H9 (cell line): ENCODE measurements around the gene EIF2B5. TPM values are rescaled to one million over a fixed set of nuclear protein-coding genes. Genes with fewer than 3 reads are reported as not detected.

Experiments
- DNase-seq: peaks from one replicate; pipeline ENCODE4 v3.0.0-alpha.2; 2017
- H2AFZ ChIP-seq: one replicate; pipeline ENCODE4 v1.6.1; 2013; ENCODE audit warnings: mild to moderate bottlenecking, low read length, control low read depth, moderate library complexity
- H2AK5ac ChIP-seq: 2 replicates; pipeline ENCODE4 v1.6.1; 2013; ENCODE audit warnings: low read length, control low read depth, mixed read lengths; ENCODE audit not compliant: insufficient read length
- H2BK120ac ChIP-seq: one replicate; pipeline ENCODE4 v1.6.1; 2013; ENCODE audit warnings: low read depth, mild to moderate bottlenecking, low read length, control low read depth, inconsistent platforms; ENCODE audit not compliant: poor library complexity, severe bottlenecking
- H2BK12ac ChIP-seq: 2 replicates; pipeline ENCODE4 v1.6.1; 2013; ENCODE audit warnings: low read length, control low read depth, mixed read lengths, low read depth; ENCODE audit not compliant: insufficient read length
- H2BK15ac ChIP-seq: 2 replicates; pipeline ENCODE4 v1.6.1; 2013; ENCODE audit warnings: low read depth, low read length, control low read depth
- H2BK20ac ChIP-seq: one replicate; pipeline ENCODE4 v1.6.1; 2013; ENCODE audit warnings: low read depth, mild to moderate bottlenecking, low read length, control low read depth, inconsistent platforms; ENCODE audit not compliant: poor library complexity, severe bottlenecking
- H2BK5ac ChIP-seq: 2 replicates; pipeline ENCODE4 v1.6.1; 2013; ENCODE audit warnings: low read length, control low read depth, mixed read lengths; ENCODE audit not compliant: insufficient read length
- H3K14ac ChIP-seq: 2 replicates; pipeline ENCODE4 v1.6.1; 2013; ENCODE audit warnings: low read length, control low read depth; ENCODE audit not compliant: insufficient read depth
- H3K18ac ChIP-seq: 2 replicates; pipeline ENCODE4 v1.6.1; 2013; ENCODE audit warnings: low read depth, mild to moderate bottlenecking, mixed read lengths, low read length, control low read depth; ENCODE audit not compliant: insufficient read length
- H3K23ac ChIP-seq: 2 replicates; pipeline ENCODE4 v1.6.1; 2013; ENCODE audit warnings: low read length, control low read depth, mixed read lengths, low read depth; ENCODE audit not compliant: insufficient read length
- H3K23me2 ChIP-seq: 2 replicates; pipeline ENCODE4 v1.6.1; 2013; ENCODE audit warnings: low read depth, mild to moderate bottlenecking, mixed read lengths, low read length, control low read depth; ENCODE audit not compliant: insufficient read length, poor library complexity, severe bottlenecking
- H3K27ac ChIP-seq: 2 replicates; pipeline ENCODE4 v1.5.1; 2013; ENCODE audit warnings: low read length, control low read depth, mixed read lengths, low read depth; ENCODE audit not compliant: insufficient read length
- H3K27me3 ChIP-seq: 2 replicates; pipeline ENCODE4 v1.6.1; 2013; ENCODE audit warnings: low read length, control low read depth, inconsistent platforms; ENCODE audit not compliant: insufficient read depth
- H3K4ac ChIP-seq: 2 replicates; pipeline ENCODE4 v1.6.1; 2013; ENCODE audit warnings: low read depth, mild to moderate bottlenecking, control low read depth, inconsistent platforms, low read length, moderate library complexity
- H3K4me1 ChIP-seq: 2 replicates; pipeline ENCODE4 v1.6.1; 2013; ENCODE audit warnings: low read length, control low read depth, inconsistent platforms; ENCODE audit not compliant: insufficient read depth
- H3K4me2 ChIP-seq: 2 replicates; pipeline ENCODE4 v1.6.1; 2013; ENCODE audit warnings: low read length, control low read depth, mixed read lengths; ENCODE audit not compliant: insufficient read length, insufficient read depth
- H3K56ac ChIP-seq: 2 replicates; pipeline ENCODE4 v1.6.1; 2013; ENCODE audit warnings: low read depth, mild to moderate bottlenecking, mixed read lengths, low read length, control low read depth; ENCODE audit not compliant: insufficient read length
- H3K79me1 ChIP-seq: 2 replicates; pipeline ENCODE4 v1.6.1; 2013; ENCODE audit warnings: low read depth, mild to moderate bottlenecking, moderate library complexity, low read length, control low read depth, inconsistent platforms; ENCODE audit not compliant: insufficient read depth, poor library complexity, severe bottlenecking
- H3K79me2 ChIP-seq: 2 replicates; pipeline ENCODE4 v1.6.1; 2013; ENCODE audit warnings: low read length, control low read depth, inconsistent platforms; ENCODE audit not compliant: insufficient read depth
- H3K9ac ChIP-seq: 2 replicates; pipeline ENCODE4 v1.6.1; 2013; ENCODE audit warnings: low read length, control low read depth, mixed read lengths; ENCODE audit not compliant: insufficient read length; ENCODE audit errors: extremely low read depth
- H3K9me3 ChIP-seq: one replicate; pipeline ENCODE4 v1.6.1; 2013; ENCODE audit warnings: low read depth, low read length, inconsistent platforms; ENCODE audit not compliant: control insufficient read depth
- H3T11ph ChIP-seq: one replicate; pipeline ENCODE4 v1.6.1; 2013; ENCODE audit warnings: mild to moderate bottlenecking, low read length, control low read depth, inconsistent platforms
- H4K20me1 ChIP-seq: one replicate; pipeline ENCODE4 v1.6.1; 2013; ENCODE audit not compliant: control insufficient read depth, insufficient read length, insufficient read depth
- H4K5ac ChIP-seq: 2 replicates; pipeline ENCODE4 v1.6.1; 2013; ENCODE audit warnings: low read depth, mild to moderate bottlenecking, mixed read lengths, low read length, control low read depth; ENCODE audit not compliant: insufficient read length
- H4K8ac ChIP-seq: replicated peaks from 2 replicates; pipeline ENCODE4 v1.6.1; 2013; ENCODE audit warnings: low read length, control low read depth, mixed read lengths, low read depth; ENCODE audit not compliant: insufficient read length
- H4K91ac ChIP-seq: 2 replicates; pipeline ENCODE4 v1.6.1; 2013; ENCODE audit warnings: low read depth, mild to moderate bottlenecking, moderate library complexity, mixed read lengths, low read length, control low read depth; ENCODE audit not compliant: insufficient read length
- H3K27ac Mint-ChIP-seq, 3 experiments: 2 replicates in 2 of 3; 3 replicates in 1 of 3; pipeline ENCODE4 v1.8.0; 2020 to 2021; ENCODE audit warnings: mixed read lengths in 3 of 3, mild to moderate bottlenecking in 1 of 3, moderate library complexity in 1 of 3
- H3K27me3 Mint-ChIP-seq: 2 replicates; pipeline ENCODE4 v1.8.0; 2021; ENCODE audit warnings: low read depth, mild to moderate bottlenecking, moderate library complexity, mixed read lengths
- H3K36me3 Mint-ChIP-seq, 3 experiments: 2 replicates in 2 of 3; 3 replicates in 1 of 3; pipeline ENCODE4 v1.8.0; 2020 to 2021; ENCODE audit warnings: low read depth in 3 of 3, mixed read lengths in 3 of 3; ENCODE audit not compliant: insufficient read depth in 1 of 3
- H3K4me1 Mint-ChIP-seq, 2 experiments: 2 replicates each; pipeline ENCODE4 v1.8.0; 2020; ENCODE audit warnings: mixed read lengths in 2 of 2
- H3K4me3 Mint-ChIP-seq, 2 experiments: 2 replicates in 1 of 2; 3 replicates in 1 of 2; pipeline ENCODE4 v1.8.0; 2020 to 2021; ENCODE audit warnings: mild to moderate bottlenecking in 2 of 2, mixed read lengths in 2 of 2, moderate library complexity in 1 of 2
- H3K9me3 Mint-ChIP-seq, 2 experiments: 2 replicates in 1 of 2; 3 replicates in 1 of 2; pipeline ENCODE4 v1.8.0; 2020; ENCODE audit warnings: mild to moderate bottlenecking in 2 of 2, mixed read lengths in 2 of 2, moderate library complexity in 1 of 2
- WGBS: extraction: QIAGEN DNeasy Blood & Tissue Kit; methylation state at CpG from one replicate; pipeline ENCODE4 v1.1.7; 2013; ENCODE audit warnings: missing lambda C conversion rate, low lambda C conversion rate, mixed read lengths; ENCODE audit not compliant: insufficient read length; ENCODE audit errors: extremely low coverage; 5-methylcytosine and 5-hydroxymethylcytosine counted together
- total RNA-seq: library from RNA; stranded (reverse); gene quantifications from 2 replicates; pipeline ENCODE4 v1.2.1, GENCODE V29; 2021
- TF ChIP-seq, protein P1 (sequence below): fragments of 200-600 bp; sonication (generic); conservative IDR thresholded peaks from 3 replicates; pipeline ENCODE4 v1.8.0; 2021; ENCODE audit warnings: antibody characterized with exemption, mild to moderate bottlenecking

EIF2B5 gene
- total RNA-seq, 1 experiment from 2014 or later: 42.0 TPM

DNA sequence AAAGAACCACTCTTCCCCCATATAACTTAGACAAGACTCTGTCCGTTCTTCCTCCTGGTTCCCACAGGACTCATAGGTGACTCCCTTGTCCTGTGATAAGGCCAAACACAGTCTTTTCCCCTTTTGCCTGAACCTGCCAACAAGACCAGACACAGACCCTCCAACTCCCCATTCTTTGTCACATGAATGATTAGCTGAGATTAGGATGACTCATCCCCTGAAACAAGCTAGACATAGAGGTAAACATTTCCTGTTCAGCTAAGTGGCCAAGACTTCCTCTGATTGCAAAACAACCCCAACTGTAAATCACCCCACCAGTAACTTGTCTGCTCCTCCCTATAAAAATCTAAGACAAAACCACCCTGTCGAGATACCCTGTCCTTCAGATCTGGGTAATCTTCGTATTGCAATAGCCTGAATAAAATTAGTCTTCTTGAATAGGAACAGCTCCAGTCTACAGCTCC, 49.7 kb upstream of the EIF2B5 start:
- Histone ChIP-seq H4K5ac (no peak overlapping the region), H3K23ac (no peak overlapping the region), H3K79me1 (no peaks in the 10 kb centered on the region), H3K18ac (no peak overlapping the region), H2AK5ac (no peak overlapping the region), H2BK20ac (no peak overlapping the region), H3K9me3 (no peaks in the 10 kb centered on the region), H3K14ac (no peak overlapping the region), H2BK120ac (no peak overlapping the region), H2AFZ (no peak overlapping the region), H2BK15ac (no peak overlapping the region), H3K4me1 (peaks cover 4% of the 10 kb centered on the region; the same call in 1 of the 2 replicates), H3T11ph (no peak overlapping the region), H2BK5ac (no peak overlapping the region), H2BK12ac (no peak overlapping the region), H3K4ac (no peak overlapping the region), H4K8ac (no peak overlapping the region), H3K27me3 (no peaks in the 10 kb centered on the region), H3K27ac (no peak overlapping the region), H3K23me2 (no peaks in the 10 kb centered on the region), H3K4me2 (no peak overlapping the region), H3K56ac (no peak overlapping the region), H3K9ac (no peak overlapping the region), H3K79me2 (no peaks in the 10 kb centered on the region), H4K20me1 (no peaks in the 10 kb centered on the region), H4K91ac (no peak overlapping the region)
- TF ChIP-seq, protein P1, sequence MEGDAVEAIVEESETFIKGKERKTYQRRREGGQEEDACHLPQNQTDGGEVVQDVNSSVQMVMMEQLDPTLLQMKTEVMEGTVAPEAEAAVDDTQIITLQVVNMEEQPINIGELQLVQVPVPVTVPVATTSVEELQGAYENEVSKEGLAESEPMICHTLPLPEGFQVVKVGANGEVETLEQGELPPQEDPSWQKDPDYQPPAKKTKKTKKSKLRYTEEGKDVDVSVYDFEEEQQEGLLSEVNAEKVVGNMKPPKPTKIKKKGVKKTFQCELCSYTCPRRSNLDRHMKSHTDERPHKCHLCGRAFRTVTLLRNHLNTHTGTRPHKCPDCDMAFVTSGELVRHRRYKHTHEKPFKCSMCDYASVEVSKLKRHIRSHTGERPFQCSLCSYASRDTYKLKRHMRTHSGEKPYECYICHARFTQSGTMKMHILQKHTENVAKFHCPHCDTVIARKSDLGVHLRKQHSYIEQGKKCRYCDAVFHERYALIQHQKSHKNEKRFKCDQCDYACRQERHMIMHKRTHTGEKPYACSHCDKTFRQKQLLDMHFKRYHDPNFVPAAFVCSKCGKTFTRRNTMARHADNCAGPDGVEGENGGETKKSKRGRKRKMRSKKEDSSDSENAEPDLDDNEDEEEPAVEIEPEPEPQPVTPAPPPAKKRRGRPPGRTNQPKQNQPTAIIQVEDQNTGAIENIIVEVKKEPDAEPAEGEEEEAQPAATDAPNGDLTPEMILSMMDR: no peak
- Mint-ChIP-seq H3K27me3 (no peaks in the 10 kb centered on the region), H3K4me1 (peaks cover 6 to 7% of the 10 kb centered on the region in 2 experiments), H3K27ac (peak overlapping the region in 1 of 3 experiments; percentile 13; a peak in 1 of 7 replicates), H3K4me3 (no peak overlapping the region), H3K36me3 (no peaks in the 10 kb centered on the region), H3K9me3 (no peaks in the 10 kb centered on the region)
- no peak for DNase-seq
- WGBS: no CpG with 5 or more reads among the region's 3 CpGs
